ENCODE results near the gene ATXN7L3B.
"Not testable (repeated sequence)": the region's sequence is repeated elsewhere in the genome, so short reads cannot be mapped to it uniquely, and the experiment has no call there.

The ATXN7L3B gene, protein sequence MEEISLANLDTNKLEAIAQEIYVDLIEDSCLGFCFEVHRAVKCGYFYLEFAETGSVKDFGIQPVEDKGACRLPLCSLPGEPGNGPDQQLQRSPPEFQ

DNA sequence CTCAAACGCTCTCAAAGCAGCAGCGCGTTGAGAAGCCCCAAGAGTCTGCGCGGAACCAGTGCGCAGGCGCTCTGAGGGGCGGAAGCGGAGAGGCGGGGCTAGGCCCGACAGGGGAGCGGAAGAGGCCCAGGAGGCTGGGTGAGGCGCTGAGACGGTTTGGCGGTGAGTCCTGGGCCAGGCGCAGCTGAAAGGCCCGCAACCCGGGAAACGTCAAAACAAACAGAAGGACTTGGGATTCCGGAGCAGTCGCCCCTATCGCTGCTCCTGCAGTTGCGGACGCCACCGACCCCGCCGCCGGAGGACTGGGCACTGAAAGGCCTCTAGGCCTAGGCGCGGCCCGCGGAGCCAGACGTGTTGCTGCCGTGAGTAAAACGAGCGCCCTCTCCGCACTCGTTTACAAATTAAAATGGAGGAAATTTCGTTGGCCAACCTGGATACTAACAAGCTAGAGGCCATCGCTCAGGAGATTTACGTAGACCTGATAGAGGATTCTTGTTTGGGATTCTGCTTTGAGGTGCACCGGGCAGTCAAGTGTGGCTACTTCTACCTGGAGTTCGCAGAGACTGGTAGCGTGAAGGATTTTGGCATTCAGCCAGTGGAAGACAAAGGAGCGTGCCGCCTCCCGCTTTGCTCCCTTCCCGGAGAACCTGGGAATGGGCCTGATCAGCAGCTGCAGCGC, at the start of gene ATXN7L3B:
TSS of gene ATXN7L3B (plus strand) at position 129 of the 679 bp plus-strand sequence. CDS start at position 407, 278 bp downstream.
- DNase-seq: peak; percentile 87

DNA sequence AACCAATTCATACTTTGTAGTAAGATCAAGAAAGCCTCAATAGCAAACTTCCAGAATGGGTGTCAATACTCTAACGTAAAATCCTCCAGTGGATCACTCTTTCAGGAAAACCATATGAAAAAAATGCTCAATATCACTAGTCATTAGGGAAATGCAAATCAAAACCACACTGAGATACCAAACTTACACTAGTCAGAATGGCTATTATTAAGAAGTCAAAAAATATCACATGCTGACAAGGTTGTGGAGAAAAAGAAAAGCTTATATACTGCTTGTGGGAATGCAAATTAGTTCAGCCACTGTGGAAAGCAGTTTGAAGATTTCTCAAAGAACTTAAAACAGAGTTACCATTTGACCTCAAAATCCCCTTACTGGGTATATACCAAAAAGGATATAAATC, 49.5 kb upstream of the ATXN7L3B start:
- DNase-seq: no peak

DNA sequence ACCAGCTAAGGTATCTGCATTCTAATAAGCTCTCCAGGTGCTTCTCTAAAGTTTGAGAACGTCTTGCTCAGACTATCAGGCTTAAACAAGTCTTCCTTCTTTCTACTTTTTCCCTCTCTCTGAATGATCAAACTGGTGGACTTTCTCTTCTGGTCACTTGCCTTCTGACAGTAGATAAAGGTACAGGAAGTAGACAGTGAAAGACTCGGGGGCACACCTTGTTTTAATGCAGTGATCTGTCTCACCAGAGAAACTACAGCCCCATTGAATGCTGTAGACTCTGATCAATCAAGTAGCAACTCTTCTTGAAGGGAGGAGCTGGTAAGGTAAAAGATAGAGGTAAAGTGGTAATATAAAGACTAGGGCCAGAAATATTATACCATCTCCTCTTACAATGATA, 48.1 kb upstream of the ATXN7L3B start:
- DNase-seq: no peak

DNA sequence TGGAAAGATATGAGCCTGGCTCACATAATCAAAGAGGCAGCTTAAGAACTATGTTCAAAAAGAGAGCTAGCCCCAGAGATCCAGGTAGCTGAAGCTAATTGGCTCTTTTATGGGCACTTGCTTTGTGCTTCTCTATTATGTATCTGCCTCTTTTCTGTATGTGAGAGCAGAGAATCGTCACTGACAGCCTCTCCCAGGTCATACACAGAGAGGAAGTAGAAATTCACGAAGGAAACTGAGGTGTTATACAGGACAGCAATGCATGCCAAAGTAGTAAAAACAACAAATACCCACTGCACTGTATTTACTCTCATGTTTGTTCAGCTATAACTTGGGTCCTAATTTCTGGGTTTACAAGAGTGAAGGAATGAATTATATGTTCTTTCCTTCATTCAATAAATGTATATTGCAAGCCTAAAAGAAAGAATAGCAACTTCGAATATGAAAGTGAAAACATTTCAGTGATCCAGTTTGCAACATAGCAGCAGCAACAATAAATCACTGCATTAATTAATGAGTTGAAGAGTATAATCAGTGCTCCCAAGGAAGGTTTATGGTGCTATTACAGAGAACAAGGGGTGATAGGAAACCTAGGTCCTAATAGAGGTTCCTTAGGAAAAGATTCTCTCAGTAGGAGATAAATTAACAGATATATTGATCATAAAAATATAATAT, 47.1 kb upstream of the ATXN7L3B start:
- DNase-seq: no peak

DNA sequence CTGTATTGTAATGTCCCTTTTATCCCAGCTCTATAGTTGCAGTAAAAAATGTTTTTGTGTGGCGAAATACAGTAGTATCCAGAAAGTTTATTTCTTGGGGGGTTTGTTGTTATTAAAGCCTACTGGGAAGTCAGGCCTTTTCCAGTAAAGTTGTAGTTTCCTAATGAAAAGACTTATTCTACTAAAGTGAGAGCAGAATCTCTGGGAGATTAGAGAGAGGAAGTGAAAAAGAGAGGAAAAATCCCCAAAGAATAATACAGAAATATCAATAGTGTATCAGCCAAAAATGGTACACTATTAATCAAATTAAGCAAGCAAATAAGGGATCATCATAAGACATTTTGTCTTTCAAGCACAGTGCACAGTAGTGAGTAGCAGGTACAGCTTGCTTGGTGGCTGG, 46.3 kb upstream of the ATXN7L3B start:
- DNase-seq: no peak

DNA sequence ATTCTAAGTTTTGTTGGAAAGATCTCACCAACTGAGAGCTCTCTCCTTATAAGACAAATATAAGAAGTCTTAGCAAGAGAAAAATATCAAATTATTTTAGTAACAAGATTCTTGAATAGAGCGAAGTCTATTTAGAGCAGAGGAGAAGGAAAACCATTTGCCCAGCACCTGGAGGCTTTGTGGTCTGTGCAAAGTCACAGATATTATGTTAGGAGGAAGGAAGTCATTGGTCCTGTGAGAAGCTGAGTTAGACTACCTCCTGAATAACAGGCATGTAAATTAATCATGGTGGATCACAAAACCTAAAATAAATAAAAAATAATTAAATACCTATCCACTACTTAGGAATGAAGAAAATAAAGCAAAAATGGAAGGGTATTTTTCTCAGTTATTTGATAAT, 38.4 kb upstream of the ATXN7L3B start:
- DNase-seq: no peak

DNA sequence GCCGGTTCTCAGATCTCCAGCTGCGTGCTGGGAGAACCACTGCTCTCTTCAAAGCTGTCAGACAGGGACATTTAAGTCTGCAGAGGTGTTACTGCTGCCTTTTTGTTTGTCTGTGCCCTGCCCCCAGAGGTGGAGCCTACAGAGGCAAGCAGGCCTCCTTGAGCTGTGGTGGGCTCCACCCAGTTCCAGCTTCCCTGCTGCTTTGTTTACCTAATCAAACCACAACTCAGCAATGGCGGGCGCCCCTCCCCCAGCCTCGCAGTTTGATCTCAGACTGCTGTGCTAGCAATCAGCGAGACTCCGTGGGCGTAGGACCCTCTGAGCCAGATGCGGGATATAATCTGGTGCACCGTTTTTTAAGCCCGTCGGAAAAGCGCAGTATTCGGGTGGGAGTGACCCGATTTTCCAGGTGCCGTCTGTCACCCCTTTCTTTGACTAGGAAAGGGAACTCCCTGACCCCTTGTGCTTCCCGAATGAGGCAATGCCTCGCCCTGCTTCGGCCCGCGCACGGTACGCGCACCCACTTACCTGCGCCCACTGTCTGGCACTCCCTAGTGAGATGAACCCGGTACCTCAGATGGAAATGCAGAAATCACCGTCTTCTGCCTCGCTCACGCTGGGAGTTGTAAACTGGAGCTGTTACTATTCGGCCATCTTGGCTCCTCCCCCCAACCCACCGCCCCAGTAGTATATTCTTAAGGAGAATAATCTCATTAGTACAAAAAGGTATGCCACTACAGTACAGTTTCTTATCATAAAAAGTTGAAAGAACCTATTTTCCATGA, 28.6 kb upstream of the ATXN7L3B start:
- DNase-seq: not testable (repeated sequence)

DNA sequence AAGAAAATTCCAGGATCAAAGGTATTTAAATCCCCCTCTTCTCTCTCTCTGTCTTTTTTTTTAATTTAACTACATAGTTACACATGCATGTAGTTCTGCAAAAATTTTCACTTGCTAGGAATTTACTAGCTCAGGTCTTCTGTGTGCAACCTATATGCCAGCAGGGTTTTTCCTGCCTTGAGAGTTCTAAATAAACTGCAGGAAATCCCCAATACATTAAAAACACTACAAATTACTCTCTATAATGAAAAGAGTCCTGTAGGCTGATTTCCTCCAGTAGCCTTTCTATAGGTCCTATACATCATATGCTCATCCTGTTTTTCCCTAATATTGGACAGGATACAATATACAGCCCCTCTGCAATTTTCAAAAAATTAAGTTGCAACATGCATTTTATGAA, 27.7 kb upstream of the ATXN7L3B start:
- no peak for DNase-seq

DNA sequence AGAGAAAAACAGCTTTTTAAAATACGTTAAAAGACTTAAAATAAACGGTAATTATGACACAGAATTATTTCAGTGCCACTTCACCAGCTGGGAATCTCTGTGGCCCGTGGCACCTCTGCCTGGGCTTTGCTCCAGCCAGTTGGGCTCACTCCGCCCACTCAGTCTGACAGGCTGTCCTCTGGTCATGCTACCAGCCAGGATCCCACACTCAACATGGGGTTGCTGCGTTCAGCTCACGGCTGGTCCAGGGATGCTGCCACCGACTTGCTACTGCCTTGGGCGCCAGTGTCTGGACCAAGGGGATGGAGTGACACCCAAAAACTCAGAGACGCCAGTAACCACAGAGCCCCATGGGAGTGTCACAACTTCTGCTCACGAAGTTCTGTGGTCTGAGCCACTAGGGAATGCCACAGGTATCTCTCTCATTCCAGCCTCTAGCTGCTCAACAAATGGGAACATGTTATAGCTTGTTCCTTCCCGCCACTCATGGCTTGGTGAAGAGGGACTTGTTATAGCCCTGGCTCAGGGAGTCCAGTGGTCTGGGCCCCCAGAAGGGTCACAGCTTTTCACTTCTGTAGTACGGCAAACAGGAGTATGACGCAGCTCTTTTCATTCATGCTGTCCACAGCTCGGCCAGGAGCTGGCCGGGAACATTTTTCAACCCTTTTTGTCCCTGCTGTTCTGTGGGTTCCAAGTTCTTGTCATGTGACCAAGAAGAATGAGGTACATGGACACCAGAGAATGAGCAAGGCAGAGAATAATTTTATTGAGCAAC, 23.4 kb upstream of the ATXN7L3B start:
- DNase-seq: no peak

DNA sequence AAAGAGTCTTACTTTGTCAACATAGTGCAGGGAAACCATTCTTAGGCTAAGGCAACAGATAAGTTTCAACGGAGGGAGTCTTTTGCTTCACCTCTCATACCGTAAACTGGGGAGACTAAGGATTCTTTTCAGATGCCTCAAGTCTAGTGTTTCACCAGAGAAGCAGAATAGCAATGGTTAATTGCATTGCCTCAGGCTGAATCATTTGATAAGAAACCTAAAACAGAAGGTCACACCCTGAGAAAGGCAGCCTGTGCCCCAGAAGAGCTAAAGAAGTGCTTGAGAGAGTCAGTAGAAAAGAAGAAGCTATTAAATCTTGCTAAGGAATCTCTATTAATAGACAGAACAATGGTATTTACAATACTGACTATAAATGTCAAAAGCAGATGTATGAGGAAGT, 21.8 kb upstream of the ATXN7L3B start:
- DNase-seq: no peak

DNA sequence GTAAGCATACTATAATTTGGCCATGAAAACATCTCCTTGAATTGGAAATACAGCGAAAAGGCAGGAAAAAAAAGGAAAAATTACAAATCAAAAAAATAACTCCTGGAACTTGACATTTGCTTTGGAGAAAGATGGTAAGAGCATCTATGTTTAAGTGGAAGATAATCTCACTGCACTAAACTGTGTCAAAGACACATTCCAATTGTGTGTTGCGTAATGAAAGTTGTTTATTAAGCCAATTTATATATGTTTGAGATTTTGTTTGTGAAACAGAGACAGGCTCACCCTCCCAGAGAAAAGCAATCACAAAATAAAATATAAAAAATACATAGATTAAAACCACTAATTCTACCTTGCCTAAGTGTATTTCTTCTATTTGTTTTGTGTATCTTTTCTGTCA, 11.1 kb upstream of the ATXN7L3B start:
- DNase-seq: no peak

DNA sequence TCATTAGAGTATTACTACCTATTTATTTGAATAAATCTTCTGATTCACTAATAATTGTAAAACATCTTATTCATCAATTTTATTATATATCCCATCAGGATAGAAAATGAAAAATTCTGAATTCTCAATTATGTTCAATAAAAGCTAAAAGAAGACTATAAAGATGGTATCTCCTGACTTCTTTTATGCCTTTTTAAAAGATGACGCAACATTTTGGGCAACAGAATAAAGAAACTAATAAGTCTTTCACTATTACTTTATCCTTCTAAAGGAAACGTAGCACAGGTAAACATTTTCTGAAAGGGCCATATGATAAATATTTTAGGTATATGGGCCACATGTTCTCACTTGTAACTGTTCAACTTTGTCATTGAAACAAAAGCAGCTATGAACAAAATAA, 10.1 kb upstream of the ATXN7L3B start:
- DNase-seq: no peak

DNA sequence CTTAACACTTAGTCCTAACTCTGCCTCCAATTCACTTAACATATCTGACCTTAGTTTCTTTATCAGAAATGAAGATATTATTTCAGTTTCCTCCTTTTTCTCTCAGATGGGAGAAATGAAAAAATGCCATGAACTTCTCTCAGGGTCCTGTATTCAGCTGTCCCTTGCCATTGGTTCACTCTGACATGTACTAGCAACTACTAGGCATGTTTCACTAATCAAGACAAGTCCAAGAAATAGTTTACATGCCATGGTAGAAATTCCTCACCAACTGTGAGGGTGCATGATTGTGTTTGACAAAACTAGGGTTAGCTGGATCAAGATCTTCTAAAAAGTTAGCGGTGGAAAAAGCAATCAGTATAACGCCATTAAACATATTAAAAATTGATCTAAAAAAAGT, 7.0 kb upstream of the ATXN7L3B start:
- DNase-seq: no peak

DNA sequence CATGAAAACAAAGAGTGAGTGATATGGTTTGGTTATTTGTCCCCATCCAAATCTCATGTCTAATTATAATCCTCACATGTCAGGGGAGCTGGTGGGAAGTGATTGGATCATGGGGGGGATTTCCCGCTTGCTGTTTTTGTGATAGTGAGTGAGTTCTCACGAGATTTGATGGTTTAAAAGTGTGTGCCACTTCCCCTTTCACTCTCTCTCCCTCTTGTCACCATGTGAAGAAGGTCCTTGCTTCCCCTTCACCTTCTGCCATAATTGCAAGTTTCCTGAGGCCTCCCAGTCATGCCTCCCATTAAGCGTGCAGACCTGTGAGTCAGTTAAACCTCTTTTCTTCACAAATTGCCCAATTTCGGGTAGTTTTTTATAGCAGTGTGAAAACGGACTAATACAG, 2.1 kb upstream of the ATXN7L3B start:
- no peak for DNase-seq

DNA sequence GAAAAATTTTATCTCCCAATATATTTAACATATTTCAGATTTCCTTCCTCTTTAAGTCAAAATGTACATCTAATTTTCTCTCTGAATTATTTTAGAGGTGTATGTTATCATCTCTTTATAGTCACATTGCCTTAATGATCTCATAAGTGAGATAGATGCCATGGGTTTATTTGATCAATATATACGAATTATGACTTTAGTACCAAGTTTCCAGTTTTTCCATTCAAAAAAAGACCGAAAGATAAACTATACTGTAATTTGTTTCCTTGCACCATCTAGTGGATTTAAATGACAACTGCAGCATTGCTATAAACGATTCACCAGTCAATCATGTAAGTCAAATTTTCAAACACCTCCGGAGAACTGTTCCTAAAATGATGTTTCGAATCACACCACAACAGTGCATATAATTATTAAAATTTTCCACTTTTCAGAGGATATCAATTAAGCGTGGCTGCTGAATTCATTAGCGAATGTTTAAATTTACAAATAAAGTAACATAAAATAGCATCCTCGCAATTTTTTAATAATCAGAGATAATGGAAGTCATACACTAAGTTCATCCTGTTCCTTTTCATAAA, 419 bp upstream of the ATXN7L3B start:
- no peak for DNase-seq

DNA sequence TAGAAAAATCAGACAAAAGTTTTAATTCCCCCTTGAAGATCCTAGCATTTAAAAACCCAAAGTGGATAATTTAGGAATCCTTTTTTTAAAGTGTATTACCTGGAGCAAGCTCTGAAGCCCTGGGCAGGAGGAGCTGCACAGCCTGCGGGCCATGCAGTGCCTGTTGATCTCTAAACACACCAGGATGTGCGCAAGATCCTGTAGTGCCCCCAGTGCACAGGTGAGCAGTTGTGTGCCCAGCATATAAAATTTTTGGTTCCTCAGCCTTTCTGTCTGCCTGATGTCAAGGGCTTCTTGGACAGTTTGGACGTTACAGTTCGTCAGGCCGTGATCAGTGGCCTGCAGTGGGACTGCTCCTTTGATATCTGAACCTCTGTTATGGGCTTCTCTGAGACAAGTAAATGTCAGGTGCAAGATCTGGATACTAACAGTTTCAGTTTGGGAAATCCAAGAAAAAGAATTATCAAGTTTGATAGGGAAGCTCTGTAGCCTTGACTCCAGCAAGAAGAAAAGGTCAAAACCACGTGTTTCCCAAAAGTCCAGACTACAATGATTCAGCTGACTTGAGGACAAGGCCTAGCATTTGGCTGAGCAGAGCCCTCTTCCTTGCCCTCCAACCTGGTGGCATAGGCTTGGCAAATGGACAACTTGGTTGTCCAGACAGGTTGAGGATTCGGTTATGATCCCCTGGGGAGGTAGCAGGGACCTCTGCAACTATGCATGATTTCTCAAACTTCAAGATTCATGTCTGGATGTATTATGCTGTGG, 1.0 kb downstream of the ATXN7L3B start:
- DNase-seq: no peak

DNA sequence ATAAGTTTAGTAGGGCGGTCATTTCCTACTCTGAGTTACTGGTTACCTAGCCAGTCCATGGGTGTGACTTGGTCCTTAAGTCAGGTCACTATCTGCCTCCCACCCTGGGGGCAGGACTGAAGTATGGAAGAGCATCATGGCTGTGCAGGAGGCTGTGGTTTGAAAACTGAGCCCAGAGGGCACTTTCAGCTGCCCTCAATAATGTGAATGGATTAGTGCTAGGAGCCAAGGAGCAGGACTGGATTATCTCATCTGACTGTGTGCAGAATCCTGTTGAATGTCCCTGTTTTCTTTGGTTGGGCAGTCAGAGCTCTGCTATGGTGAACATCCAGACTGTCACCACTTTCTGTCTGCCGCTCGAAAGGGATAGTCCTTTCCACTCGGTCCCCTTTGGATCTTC, 1.6 kb downstream of the ATXN7L3B start:
- no peak for DNase-seq

DNA sequence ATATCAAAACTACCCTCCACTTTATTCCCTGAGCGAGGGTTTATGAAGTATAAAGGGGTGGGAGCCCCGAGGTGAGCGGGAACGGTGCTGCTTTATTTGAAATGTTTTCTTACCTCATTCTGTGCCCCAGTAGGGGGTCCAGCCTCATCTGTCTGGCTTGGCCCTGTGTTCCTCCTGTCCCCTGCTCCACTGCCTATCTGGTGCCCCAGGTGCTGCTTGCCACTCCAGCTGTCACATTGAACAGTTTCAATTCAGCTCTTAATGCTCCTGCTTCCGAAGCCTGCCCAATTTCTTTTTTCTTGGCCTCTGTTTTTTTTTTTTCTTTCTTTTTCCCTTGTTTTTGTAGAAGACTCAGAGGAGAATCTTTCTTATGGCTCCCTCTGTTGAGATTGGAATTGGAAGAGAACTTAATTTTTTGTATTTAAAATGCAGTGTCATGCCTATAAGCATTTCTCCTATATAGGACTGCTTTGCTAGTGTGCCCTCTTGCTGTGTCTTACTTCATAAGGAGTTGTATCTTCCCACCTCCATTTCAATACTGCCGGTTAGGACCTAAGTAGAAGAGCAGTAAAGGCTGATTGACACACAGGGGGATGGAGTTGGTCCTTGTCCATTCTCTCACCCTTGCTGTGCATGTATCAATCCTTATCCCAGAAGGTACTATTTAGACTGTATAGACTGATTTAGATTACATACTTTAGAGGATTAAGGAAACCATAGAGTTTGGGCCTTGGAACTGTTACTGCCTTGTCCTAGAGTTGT, 2.3 kb downstream of the ATXN7L3B start:
- DNase-seq: no peak

DNA sequence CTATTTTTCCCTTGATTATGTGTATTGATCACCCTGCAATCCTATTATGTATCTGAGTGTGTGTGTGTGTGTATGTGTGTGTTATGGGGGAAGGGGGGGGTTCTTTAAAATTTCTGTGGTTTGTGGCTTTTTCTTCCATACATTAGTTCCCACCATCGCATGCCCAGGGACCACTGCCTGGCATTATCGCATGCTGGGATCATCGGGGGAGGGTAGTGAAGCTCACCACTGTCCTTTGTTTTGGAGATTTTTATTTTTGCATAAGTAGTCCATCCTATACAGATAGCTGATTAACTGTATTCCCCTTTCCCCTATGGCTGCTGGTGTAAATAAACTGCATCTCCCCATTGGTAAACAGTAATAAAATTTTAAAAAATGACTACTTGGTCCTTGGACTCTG, 3.4 kb downstream of the ATXN7L3B start:
- DNase-seq: no peak

DNA sequence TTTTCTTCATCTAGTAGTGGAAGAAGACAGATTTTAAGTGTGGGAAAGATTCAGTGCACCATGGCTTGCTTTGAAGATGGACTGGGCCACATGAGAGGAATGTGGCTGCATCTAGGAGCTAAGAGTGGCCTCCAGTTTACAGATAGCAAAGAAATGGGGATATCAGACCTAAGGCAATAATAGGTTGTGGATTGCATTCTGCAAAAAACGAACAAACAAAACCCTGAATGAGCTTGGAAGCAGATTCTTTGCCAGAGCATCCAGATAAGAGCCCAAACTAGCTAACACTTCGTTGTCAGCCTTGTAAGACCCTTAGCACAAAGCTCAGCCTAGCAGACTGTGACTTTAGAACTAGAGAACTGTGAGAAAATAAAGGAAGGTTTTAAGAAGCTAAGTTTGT, 9.6 kb downstream of the ATXN7L3B start:
- DNase-seq: no peak

DNA sequence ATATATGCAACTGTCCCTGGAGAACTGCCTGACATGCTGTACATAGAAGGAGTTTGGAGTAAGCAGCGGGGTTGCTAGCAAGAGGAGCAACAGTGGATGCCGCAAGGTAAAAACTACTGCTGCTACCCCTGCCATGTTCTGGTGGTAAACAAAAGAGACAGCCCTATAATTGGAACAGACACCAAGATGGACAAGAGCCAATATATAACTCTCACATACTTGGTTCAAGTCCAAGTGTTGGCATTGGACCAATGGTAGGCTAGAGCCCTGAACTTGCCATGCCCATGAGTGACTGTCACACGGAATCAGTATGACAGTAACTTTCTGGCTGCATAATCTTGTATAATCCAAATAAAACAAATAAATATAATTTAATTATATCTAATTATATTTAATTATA, 13.7 kb downstream of the ATXN7L3B start:
- DNase-seq: no peak
